Spleen (tissue), 11 donors: ENCODE results near the gene ATP5F1A. TPM values are rescaled to one million over a fixed set of nuclear protein-coding genes. Genes with fewer than 3 reads are reported as not detected.

ENCODE experiments used
- DNase-seq: peaks from one replicate; pipeline ENCODE4 v3.0.0-alpha.2; 2020
- H3K27ac ChIP-seq, 8 donors: fragments of 200-600 bp; sonication (generic) in 7 of 8; 1 replicate in 4 of 8; 2 replicates in 4 of 8; pipeline versions ENCODE4 v1.5.0 to v1.8.0; 2016 to 2021; ENCODE audit warnings: inconsistent platforms in 4 of 8, mild to moderate bottlenecking in 4 of 8, moderate library complexity in 1 of 8
- H3K27me3 ChIP-seq, 7 donors: fragments of 200-600 bp; sonication (generic) in 6 of 7; replicated peaks in 1 of 7; 1 replicate in 4 of 7; 2 replicates in 3 of 7; pipeline versions ENCODE4 v1.5.0 to v1.8.0; 2016 to 2021; ENCODE audit warnings: inconsistent platforms in 3 of 7, mild to moderate bottlenecking in 1 of 7
- H3K36me3 ChIP-seq, 6 donors: fragments of 200-600 bp; sonication (generic) in 5 of 6; 1 replicate in 4 of 6; 2 replicates in 2 of 6; pipeline versions ENCODE4 v1.5.0 to v1.8.0; 2016 to 2021; ENCODE audit warnings: inconsistent platforms in 2 of 6
- H3K4me1 ChIP-seq, 6 donors: fragments of 200-600 bp; sonication (generic) in 5 of 6; 1 replicate in 3 of 6; 2 replicates in 3 of 6; pipeline versions ENCODE4 v1.5.0 to v1.8.0; 2016 to 2021; ENCODE audit warnings: inconsistent platforms in 3 of 6
- H3K4me3 ChIP-seq, 8 donors: fragments of 200-600 bp; sonication (generic) in 7 of 8; 1 replicate in 4 of 8; 2 replicates in 4 of 8; pipeline versions ENCODE4 v1.5.0 to v1.8.0; 2016 to 2021; ENCODE audit warnings: inconsistent platforms in 4 of 8, mild to moderate bottlenecking in 4 of 8, moderate library complexity in 2 of 8
- H3K9me3 ChIP-seq, 8 donors: fragments of 200-600 bp; sonication (generic) in 7 of 8; 1 replicate in 4 of 8; 2 replicates in 4 of 8; pipeline versions ENCODE4 v1.5.0 to v1.8.0; 2016 to 2021; ENCODE audit warnings: inconsistent platforms in 4 of 8
- CTCF ChIP-seq, 11 experiments: fragments of 200-600 bp in 7 of 11; fragments of 450-650 bp in 4 of 11; sonication (generic) in 4 of 11; IDR thresholded peaks in 8 of 11; conservative IDR thresholded peaks in 3 of 11; 1 replicate in 7 of 11; 2 replicates in 4 of 11; pipeline versions ENCODE4 v1.4.0 to v1.8.0; 2016 to 2021; ENCODE audit warnings: antibody characterized with exemption in 11 of 11, inconsistent platforms in 4 of 11, mild to moderate bottlenecking in 1 of 11
- POLR2A ChIP-seq, 3 donors: fragments of 450-650 bp; IDR thresholded peaks; one replicate each; pipeline ENCODE4 v1.5.1; 2017; ENCODE audit warnings: antibody characterized with exemption in 3 of 3, mild to moderate bottlenecking in 1 of 3
- POLR2AphosphoS5 ChIP-seq, 3 donors: sonication (generic); formaldehyde crosslinking; IDR thresholded peaks; one replicate each; pipeline ENCODE4 v1.5.1; 2017; ENCODE audit warnings: antibody characterized with exemption in 3 of 3
- WGBS, 5 donors: extraction: QIAGEN DNeasy Blood & Tissue Kit in 3 of 5; methylation state at CpG; one replicate each; pipeline versions ENCODE4 v1.1.5 to v1.1.7; 2013 to 2018; 5-methylcytosine and 5-hydroxymethylcytosine counted together
- intact Hi-C: fragments of 100-400 bp; cut with DNase I; formaldehyde crosslinking; loops from one replicate; pipeline ENCODE4 v1.15.0; 2023; ENCODE audit warnings: low total_unique reads
- polyA plus RNA-seq, 3 donors: library from polyadenylated mRNA; stranded (reverse); fragments of 200-250 nt; gene quantifications; one replicate each; pipeline ENCODE4 v1.2.1, GENCODE V29; 2013
- total RNA-seq, 7 donors: library from RNA; depleted of rRNA in 3 of 7; stranded (reverse); fragments of >200 nt in 3 of 7; fragmentation: NEBNext Ultra II Directional in 4 of 7; extraction: Animal tissue kit (Norgen Biotek cat#: 25700) in 4 of 7; gene quantifications; one replicate each; pipeline versions ENCODE4 v1.1.0 to v1.2.1, GENCODE V29; 2016 to 2021
- donor health status: healthy with polysubstance abuse.
- donor health status: DM: no; HTN: no; CAD: no; lungs with moderate emphysema.
- donor health status: DM: no; HTN: no; CAD: no.
- donor health status: Bipolar disorder and iron deficiency.
- donor health status: healthy.
- donor health status: DM: no; HTN: no; CAD: no.
- donor health status: DM: yes; HTN: yes; CAD: no.

Gene ATP5F1A
- total and polyA plus RNA-seq, 10 donors = 188 to 364 (median 269) TPM

- DNase-seq = no peak
- TF ChIP-seq POLR2AphosphoS5 (IDR thresholded peaks at IDR 0.05) (no peak), CTCF (IDR thresholded peaks at IDR 0.05 in 8 of 11, conservative IDR thresholded peaks at IDR 0.05 in 3 of 11) (no peak), POLR2A (IDR thresholded peaks at IDR 0.05) (no peak)
- Histone ChIP-seq H3K9me3 (no peaks in the 10 kb centered on the region), H3K4me1 (no peaks in the 10 kb centered on the region), H3K27ac (no peak overlapping the region), H3K27me3 (no peaks in the 10 kb centered on the region), H3K36me3 (peaks cover 0 to 80% (median 51%) of the 10 kb centered on the region in 6 donors), H3K4me3 (no peak overlapping the region)
- intact Hi-C loops = loop anchor here (10.0 kb wide), 2 partner anchors 105 to 415 kb away; no protein-coding TSS in a partner anchor
Measured at GRCh38 chr18:46079336-46079735, 18.8 kb downstream of the ATP5F1A start.

GRCh38 chr18:46073474-46074331, 24.4 kb downstream of the ATP5F1A start:
- intact Hi-C loops = loop anchor here (10.0 kb wide), 2 partner anchors 99 to 409 kb away; no protein-coding TSS in a partner anchor
- peak overlapping the region in 6 of 8 donors; percentile 92 to 97 (median 94) for H3K27ac ChIP-seq
- 28 to 31% (median 29%) methylated on average over 9 of the region's 9 CpGs for WGBS, 5 donors
- H3K27me3 ChIP-seq = peaks cover 0 to 20% (median 0%) of the 10 kb centered on the region in 7 donors
- peak; percentile 50 for DNase-seq
- H3K9me3 ChIP-seq = no peaks in the 10 kb centered on the region
- H3K4me3 ChIP-seq = peak overlapping the region in 1 of 8 donors; percentile 92
- TF ChIP-seq POLR2A (IDR thresholded peaks at IDR 0.05) (no peak), CTCF (IDR thresholded peaks at IDR 0.05 in 8 of 11, conservative IDR thresholded peaks at IDR 0.05 in 3 of 11) (peak; percentile 38 to 83 (median 72)), POLR2AphosphoS5 (IDR thresholded peaks at IDR 0.05) (no peak)
- H3K4me1 ChIP-seq = peaks cover 12 to 55% (median 46%) of the 10 kb centered on the region in 6 donors
- H3K36me3 ChIP-seq = peaks cover 0 to 24% (median 8%) of the 10 kb centered on the region in 6 donors

- TF ChIP-seq POLR2AphosphoS5 (IDR thresholded peaks at IDR 0.05) (no peak), CTCF (IDR thresholded peaks at IDR 0.05 in 8 of 11, conservative IDR thresholded peaks at IDR 0.05 in 3 of 11) (no peak), POLR2A (IDR thresholded peaks at IDR 0.05) (no peak)
- H3K27me3 ChIP-seq = peaks cover 0 to 20% (median 0%) of the 10 kb centered on the region in 7 donors
- WGBS, 5 donors = 76 to 83% (median 78%) methylated on average over 3 of the region's 3 CpGs
- peaks cover 0 to 16% (median 3%) of the 10 kb centered on the region in 6 donors for H3K36me3 ChIP-seq
- peak; percentile 56 for DNase-seq
- H3K9me3 ChIP-seq = no peaks in the 10 kb centered on the region
- H3K27ac ChIP-seq = peak overlapping the region in 6 of 8 donors; percentile 92 to 97 (median 94)
- intact Hi-C loops = loop anchor here (10.0 kb wide), 2 partner anchors 98 to 408 kb away; no protein-coding TSS in a partner anchor
- peak overlapping the region in 6 of 8 donors; percentile 67 to 92 (median 76) for H3K4me3 ChIP-seq
- peaks cover 12 to 62% (median 50%) of the 10 kb centered on the region in 6 donors for H3K4me1 ChIP-seq
Measured at GRCh38 chr18:46072959-46073358, 25.1 kb downstream of the ATP5F1A start.
